Liver (tissue), 9 donors: Measurements from ENCODE around the gene PUSL1. TPM values are rescaled to one million over a fixed set of nuclear protein-coding genes. Genes with fewer than 3 reads are reported as not detected.
A peak's percentile ranks its signal among the peaks of the same experiment; 100 is the strongest.

Experiments used
- DNase-seq: peaks from one replicate; pipeline ENCODE4 v3.0.0-alpha.2; 2017; ENCODE audit warnings: low spot score
- H3K27ac ChIP-seq, 2 donors: one replicate each; pipeline ENCODE4 v1.7.0; 2013; ENCODE audit warnings: inconsistent platforms in 2 of 2, low read length in 2 of 2, control low read depth in 1 of 2, low read depth in 1 of 2, mild to moderate bottlenecking in 1 of 2
- H3K27me3 ChIP-seq, 4 donors: one replicate each; pipeline versions ENCODE4 v1.6.1 to v1.7.0; 2013; ENCODE audit warnings: low read length in 3 of 4, inconsistent platforms in 1 of 4, mild to moderate bottlenecking in 1 of 4, moderate library complexity in 1 of 4; ENCODE audit not compliant: control insufficient read depth in 4 of 4, insufficient read depth in 4 of 4
- H3K36me3 ChIP-seq, 4 donors: one replicate each; pipeline versions ENCODE4 v1.6.1 to v1.7.0; 2013; ENCODE audit warnings: low read length in 3 of 4, mild to moderate bottlenecking in 3 of 4, low read depth in 1 of 4, moderate library complexity in 1 of 4; ENCODE audit not compliant: control insufficient read depth in 4 of 4, insufficient read depth in 3 of 4
- H3K4me1 ChIP-seq, 4 donors: one replicate each; pipeline versions ENCODE4 v1.6.1 to v1.7.0; 2013; ENCODE audit warnings: low read length in 3 of 4, mild to moderate bottlenecking in 3 of 4, moderate library complexity in 1 of 4; ENCODE audit not compliant: control insufficient read depth in 4 of 4, insufficient read depth in 4 of 4
- H3K4me3 ChIP-seq, 3 donors: one replicate each; pipeline versions ENCODE4 v1.6.1 to v1.7.0; 2013; ENCODE audit warnings: low read length in 3 of 3, control low read depth in 1 of 3, low read depth in 1 of 3, mild to moderate bottlenecking in 1 of 3
- H3K9ac ChIP-seq, 2 donors: one replicate each; pipeline ENCODE4 v1.7.0; 2013; ENCODE audit warnings: low read length in 2 of 2, mild to moderate bottlenecking in 2 of 2, moderate library complexity in 2 of 2, control low read depth in 1 of 2, low read depth in 1 of 2
- H3K9me3 ChIP-seq, 4 donors: one replicate each; pipeline versions ENCODE4 v1.6.1 to v1.7.0; 2013; ENCODE audit warnings: low read length in 3 of 4; ENCODE audit not compliant: control insufficient read depth in 4 of 4
- EGR1 ChIP-seq, 2 donors: IDR thresholded peaks; 2 replicates each; pipeline ENCODE4 v1.6.1; 2016 to 2018; ENCODE audit warnings: antibody characterized with exemption in 2 of 2, low read depth in 2 of 2
- FOXA2 ChIP-seq: IDR thresholded peaks from 2 replicates; pipeline ENCODE4 v1.6.1; 2016; ENCODE audit warnings: antibody characterized with exemption
- GABPA ChIP-seq, 2 donors: IDR thresholded peaks in 1 of 2; conservative IDR thresholded peaks in 1 of 2; 2 replicates each; pipeline ENCODE4 v1.6.1; 2016; ENCODE audit warnings: antibody characterized with exemption in 2 of 2, mild to moderate bottlenecking in 1 of 2, moderate library complexity in 1 of 2
- HNF4A ChIP-seq, 2 donors: conservative IDR thresholded peaks; 2 replicates each; pipeline ENCODE4 v1.6.1; 2016; ENCODE audit warnings: antibody characterized with exemption in 2 of 2, mild to moderate bottlenecking in 2 of 2
- JUND ChIP-seq, 2 donors: IDR thresholded peaks; 2 replicates each; pipeline ENCODE4 v1.6.1; 2016; ENCODE audit warnings: antibody characterized with exemption in 2 of 2
- NR2F2 ChIP-seq: IDR thresholded peaks from 2 replicates; pipeline ENCODE4 v1.6.1; 2016; ENCODE audit warnings: antibody characterized with exemption
- RAD21 ChIP-seq, 2 donors: IDR thresholded peaks; 2 replicates each; pipeline ENCODE4 v1.6.1; 2016; ENCODE audit warnings: antibody characterized with exemption in 2 of 2, mild to moderate bottlenecking in 2 of 2
- RXRA ChIP-seq, 2 donors: IDR thresholded peaks; 2 replicates each; pipeline ENCODE4 v1.6.1; 2017 to 2018; ENCODE audit warnings: antibody characterized with exemption in 2 of 2, mild to moderate bottlenecking in 1 of 2
- SP1 ChIP-seq: IDR thresholded peaks from 2 replicates; pipeline ENCODE4 v1.6.1; 2018; ENCODE audit warnings: antibody characterized with exemption, mild to moderate bottlenecking
- TAF1 ChIP-seq: conservative IDR thresholded peaks from 2 replicates; pipeline ENCODE4 v1.6.1; 2016; ENCODE audit warnings: antibody characterized with exemption, mild to moderate bottlenecking
- WGBS: extraction: QIAGEN DNeasy Blood & Tissue Kit; methylation state at CpG from one replicate; pipeline ENCODE4 v1.1.7; 2013; 5-methylcytosine and 5-hydroxymethylcytosine counted together
- polyA plus RNA-seq, 2 donors: library from polyadenylated mRNA; stranded (reverse) in 1 of 2; unstranded in 1 of 2; fragments of 200-250 nt in 1 of 2; fragments of >200 nt in 1 of 2; fragmentation: Nextera tagmentation in 1 of 2; extraction: Ambion mirVana in 1 of 2; gene quantifications; one replicate each; pipeline versions ENCODE4 v1.2.1 to v1.2.3, GENCODE V29; 2013 to 2015
- total RNA-seq, 2 donors: library from RNA; depleted of rRNA; stranded (reverse); fragments of >200 nt; gene quantifications; one replicate each; pipeline ENCODE4 v1.2.3, GENCODE V29; 2014
- TF ChIP-seq, protein P1 (sequence below): IDR thresholded peaks from 2 replicates; pipeline ENCODE4 v1.6.1; 2016; ENCODE audit warnings: antibody characterized with exemption
- TF ChIP-seq, protein P2 (sequence below): IDR thresholded peaks from 2 replicates; pipeline ENCODE4 v1.6.1; 2016; ENCODE audit warnings: antibody characterized with exemption, mild to moderate bottlenecking
- TF ChIP-seq, protein P3 (sequence below): IDR thresholded peaks from 2 replicates; pipeline ENCODE4 v1.6.1; 2016; ENCODE audit warnings: antibody characterized with exemption
- TF ChIP-seq, protein P4 (sequence below): fragments of 150-350 bp; IDR thresholded peaks from 2 replicates; pipeline ENCODE4 v1.5.1; 2017; ENCODE audit warnings: improper control_type of control experiment, low read depth, low read length; ENCODE audit not compliant: missing input control
- donor health status: healthy.
- donor health status: healthy.
- donor health status: healthy.
- donor health status: healthy.
- donor health status: healthy.

Gene PUSL1
- total and polyA plus RNA-seq, 4 donors = 9.3 to 14.9 (median 10.3) TPM

DNA sequence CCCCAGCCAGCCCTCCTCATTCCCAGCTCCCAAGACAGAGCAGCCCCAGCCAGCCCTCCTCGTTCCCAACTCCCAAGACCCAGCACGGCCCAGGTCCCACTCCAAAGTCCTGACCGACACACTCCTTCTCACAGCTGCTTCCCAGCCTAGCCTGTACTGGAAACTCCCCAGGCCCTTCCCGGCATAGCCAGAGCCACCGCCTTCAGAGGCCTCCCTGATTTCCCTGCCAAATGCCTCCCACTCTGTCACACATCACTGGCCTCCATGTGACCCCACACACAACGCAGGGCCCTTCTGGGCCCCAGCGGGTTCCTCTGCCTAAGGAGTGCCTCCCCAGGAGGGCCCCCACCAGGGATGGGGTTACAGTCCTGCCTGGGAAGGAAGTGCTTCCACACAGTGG is 37.6 kb upstream of the PUSL1 start:
- H3K9ac ChIP-seq = no peak overlapping the region
- TF ChIP-seq TAF1 = no peak
- TF ChIP-seq, protein P1, sequence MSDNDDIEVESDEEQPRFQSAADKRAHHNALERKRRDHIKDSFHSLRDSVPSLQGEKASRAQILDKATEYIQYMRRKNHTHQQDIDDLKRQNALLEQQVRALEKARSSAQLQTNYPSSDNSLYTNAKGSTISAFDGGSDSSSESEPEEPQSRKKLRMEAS = no peak
- no peak overlapping the region for H3K4me3 ChIP-seq
- peaks cover 13 to 39% (median 30%) of the 10 kb centered on the region in 4 donors for H3K4me1 ChIP-seq
- H3K27ac ChIP-seq = no peak overlapping the region
- H3K36me3 ChIP-seq = peaks cover 2 to 11% (median 9%) of the 10 kb centered on the region in 4 donors
- WGBS = 86% methylated on average over 7 of the region's 7 CpGs
- no peaks in the 10 kb centered on the region for H3K9me3 ChIP-seq
- H3K27me3 ChIP-seq = no peaks in the 10 kb centered on the region
- DNase-seq = no peak

DNA sequence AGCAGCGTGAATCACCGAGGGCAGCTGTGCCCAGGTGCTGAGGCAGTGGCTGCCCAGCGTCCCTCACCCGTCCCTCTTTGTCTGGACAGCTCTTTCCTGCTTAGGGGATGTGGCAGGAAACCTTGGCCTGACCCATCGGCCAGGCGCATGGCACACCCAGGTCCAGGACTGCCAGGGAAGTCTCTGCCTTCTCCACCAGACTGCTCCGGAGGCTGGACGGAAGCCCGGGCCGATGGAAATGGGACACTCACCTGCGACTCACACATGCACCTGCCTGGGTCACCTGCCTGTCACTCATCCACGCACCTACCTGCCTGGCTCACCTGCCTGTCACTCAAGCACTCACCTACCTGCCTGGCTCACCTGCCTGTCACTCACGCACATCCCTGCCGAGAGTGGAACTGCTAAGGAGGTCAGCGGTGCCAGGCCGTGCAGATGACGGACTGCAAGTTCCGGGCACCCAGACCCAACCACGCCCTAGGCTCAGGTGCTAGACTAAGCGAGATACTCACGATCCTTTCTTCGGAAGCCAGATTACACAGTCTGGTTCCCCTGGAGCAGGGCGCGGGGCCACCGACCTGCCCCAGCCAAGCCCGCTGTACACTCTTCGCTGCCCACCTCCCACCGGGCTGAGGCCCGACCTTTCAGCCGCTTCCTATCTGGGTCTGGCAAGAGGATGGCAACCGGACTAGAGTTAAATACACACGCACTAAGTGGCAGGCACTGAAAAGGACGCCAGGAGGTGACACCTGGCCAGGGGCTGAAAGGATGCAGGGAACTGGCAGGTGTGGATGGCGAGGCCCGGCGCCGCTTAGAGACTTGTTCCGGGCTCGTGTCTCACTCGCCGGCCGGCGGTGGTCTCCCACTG is 35.8 kb upstream of the PUSL1 start:
- H3K27ac ChIP-seq = peak overlapping the region; percentile 13 to 23
- H3K4me3 ChIP-seq = peak overlapping the region; percentile 89 to 95 (median 94)
- peak overlapping the region; percentile 43 to 73 for H3K9ac ChIP-seq
- H3K27me3 ChIP-seq = no peaks in the 10 kb centered on the region
- no peaks in the 10 kb centered on the region for H3K9me3 ChIP-seq
- peaks cover under 1 to 4% (median 2%) of the 10 kb centered on the region in 4 donors for H3K36me3 ChIP-seq
- no peak for DNase-seq
- TF ChIP-seq RAD21 (IDR thresholded peaks at IDR 0.05) = peak in 1 of 2 donors; percentile 5
- TF ChIP-seq, protein P2, sequence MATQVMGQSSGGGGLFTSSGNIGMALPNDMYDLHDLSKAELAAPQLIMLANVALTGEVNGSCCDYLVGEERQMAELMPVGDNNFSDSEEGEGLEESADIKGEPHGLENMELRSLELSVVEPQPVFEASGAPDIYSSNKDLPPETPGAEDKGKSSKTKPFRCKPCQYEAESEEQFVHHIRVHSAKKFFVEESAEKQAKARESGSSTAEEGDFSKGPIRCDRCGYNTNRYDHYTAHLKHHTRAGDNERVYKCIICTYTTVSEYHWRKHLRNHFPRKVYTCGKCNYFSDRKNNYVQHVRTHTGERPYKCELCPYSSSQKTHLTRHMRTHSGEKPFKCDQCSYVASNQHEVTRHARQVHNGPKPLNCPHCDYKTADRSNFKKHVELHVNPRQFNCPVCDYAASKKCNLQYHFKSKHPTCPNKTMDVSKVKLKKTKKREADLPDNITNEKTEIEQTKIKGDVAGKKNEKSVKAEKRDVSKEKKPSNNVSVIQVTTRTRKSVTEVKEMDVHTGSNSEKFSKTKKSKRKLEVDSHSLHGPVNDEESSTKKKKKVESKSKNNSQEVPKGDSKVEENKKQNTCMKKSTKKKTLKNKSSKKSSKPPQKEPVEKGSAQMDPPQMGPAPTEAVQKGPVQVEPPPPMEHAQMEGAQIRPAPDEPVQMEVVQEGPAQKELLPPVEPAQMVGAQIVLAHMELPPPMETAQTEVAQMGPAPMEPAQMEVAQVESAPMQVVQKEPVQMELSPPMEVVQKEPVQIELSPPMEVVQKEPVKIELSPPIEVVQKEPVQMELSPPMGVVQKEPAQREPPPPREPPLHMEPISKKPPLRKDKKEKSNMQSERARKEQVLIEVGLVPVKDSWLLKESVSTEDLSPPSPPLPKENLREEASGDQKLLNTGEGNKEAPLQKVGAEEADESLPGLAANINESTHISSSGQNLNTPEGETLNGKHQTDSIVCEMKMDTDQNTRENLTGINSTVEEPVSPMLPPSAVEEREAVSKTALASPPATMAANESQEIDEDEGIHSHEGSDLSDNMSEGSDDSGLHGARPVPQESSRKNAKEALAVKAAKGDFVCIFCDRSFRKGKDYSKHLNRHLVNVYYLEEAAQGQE = no peak
- H3K4me1 ChIP-seq = peaks cover 13 to 39% (median 30%) of the 10 kb centered on the region in 4 donors
- 19% methylated on average over 43 of the region's 43 CpGs for WGBS

GRCh38 chr1:1273209-1273511 is 35.2 kb upstream of the PUSL1 start:
- H3K4me3 ChIP-seq = peak overlapping the region; percentile 89 to 95 (median 94)
- peak overlapping the region; percentile 43 to 73 for H3K9ac ChIP-seq
- WGBS = under 1% methylated on average over 31 of the region's 31 CpGs
- no peaks in the 10 kb centered on the region for H3K9me3 ChIP-seq
- no peak for DNase-seq
- no peaks in the 10 kb centered on the region for H3K27me3 ChIP-seq
- H3K36me3 ChIP-seq = peaks cover 0 to 2% (median under 1%) of the 10 kb centered on the region in 4 donors
- TF ChIP-seq, protein P1 = no peak
- TF ChIP-seq, protein P2 = no peak
- TF ChIP-seq EGR1 (IDR thresholded peaks at IDR 0.05; ENCODE audit: low read depth in 2 of 2) = no peak
- no peak for TF ChIP-seq RXRA (IDR thresholded peaks at IDR 0.05)
- TF ChIP-seq NR2F2 = no peak
- no peak for TF ChIP-seq SP1
- TF ChIP-seq FOXA2 = no peak
- TF ChIP-seq GABPA (IDR thresholded peaks at IDR 0.05 in 1 of 2, conservative IDR thresholded peaks at IDR 0.05 in 1 of 2) = no peak
- no peak for TF ChIP-seq RAD21 (IDR thresholded peaks at IDR 0.05)
- TF ChIP-seq, protein P3, sequence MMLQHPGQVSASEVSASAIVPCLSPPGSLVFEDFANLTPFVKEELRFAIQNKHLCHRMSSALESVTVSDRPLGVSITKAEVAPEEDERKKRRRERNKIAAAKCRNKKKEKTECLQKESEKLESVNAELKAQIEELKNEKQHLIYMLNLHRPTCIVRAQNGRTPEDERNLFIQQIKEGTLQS = no peak
- TF ChIP-seq HNF4A (conservative IDR thresholded peaks at IDR 0.05) = no peak
- TF ChIP-seq JUND (IDR thresholded peaks at IDR 0.05) = no peak
- TF ChIP-seq, protein P4, sequence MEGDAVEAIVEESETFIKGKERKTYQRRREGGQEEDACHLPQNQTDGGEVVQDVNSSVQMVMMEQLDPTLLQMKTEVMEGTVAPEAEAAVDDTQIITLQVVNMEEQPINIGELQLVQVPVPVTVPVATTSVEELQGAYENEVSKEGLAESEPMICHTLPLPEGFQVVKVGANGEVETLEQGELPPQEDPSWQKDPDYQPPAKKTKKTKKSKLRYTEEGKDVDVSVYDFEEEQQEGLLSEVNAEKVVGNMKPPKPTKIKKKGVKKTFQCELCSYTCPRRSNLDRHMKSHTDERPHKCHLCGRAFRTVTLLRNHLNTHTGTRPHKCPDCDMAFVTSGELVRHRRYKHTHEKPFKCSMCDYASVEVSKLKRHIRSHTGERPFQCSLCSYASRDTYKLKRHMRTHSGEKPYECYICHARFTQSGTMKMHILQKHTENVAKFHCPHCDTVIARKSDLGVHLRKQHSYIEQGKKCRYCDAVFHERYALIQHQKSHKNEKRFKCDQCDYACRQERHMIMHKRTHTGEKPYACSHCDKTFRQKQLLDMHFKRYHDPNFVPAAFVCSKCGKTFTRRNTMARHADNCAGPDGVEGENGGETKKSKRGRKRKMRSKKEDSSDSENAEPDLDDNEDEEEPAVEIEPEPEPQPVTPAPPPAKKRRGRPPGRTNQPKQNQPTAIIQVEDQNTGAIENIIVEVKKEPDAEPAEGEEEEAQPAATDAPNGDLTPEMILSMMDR = no peak
- peaks cover 13 to 39% (median 30%) of the 10 kb centered on the region in 4 donors for H3K4me1 ChIP-seq
- H3K27ac ChIP-seq = peak overlapping the region in 1 of 2 donors; percentile 23
